Hematopoietic multipotent progenitor cell treated with erythropoietin and hydrocortisone succinate and interleukin-3 and kit ligand, for 17 days (in vitro differentiated cells): ENCODE measurements around the gene NR6A1.

Source experiments
- DNase-seq: peaks from one replicate; pipeline ENCODE4 v3.0.0-alpha.2; 2015; ENCODE audit warnings: low spot score

Gene NR6A1

GRCh38 chr9:124522121-124523098 lies 248.7 kb downstream of the NR6A1 start:
- no peak for DNase-seq

- DNase-seq, result no peak
Observed at GRCh38 chr9:124521142-124521541, 250.0 kb downstream of the NR6A1 start.

DNA sequence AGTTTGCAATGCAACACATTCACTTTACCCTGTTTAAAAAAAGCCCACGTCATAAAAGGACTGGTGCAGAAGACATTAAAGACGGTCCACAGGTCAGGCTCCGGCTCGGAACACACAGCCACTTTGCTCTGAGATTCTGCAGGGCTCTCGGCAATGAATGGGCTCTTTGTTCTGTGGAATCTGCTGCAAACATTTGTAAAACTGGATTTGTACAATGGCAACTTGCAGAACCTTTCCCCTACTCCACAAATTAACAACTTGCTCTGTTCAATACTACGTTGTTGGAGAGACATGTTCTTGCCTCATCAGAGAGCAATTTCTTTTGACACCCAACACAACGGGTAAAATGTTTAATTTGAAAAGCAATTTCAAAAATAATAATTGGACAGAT lies 250.9 kb downstream of the NR6A1 start:
- DNase-seq, result no peak

DNA sequence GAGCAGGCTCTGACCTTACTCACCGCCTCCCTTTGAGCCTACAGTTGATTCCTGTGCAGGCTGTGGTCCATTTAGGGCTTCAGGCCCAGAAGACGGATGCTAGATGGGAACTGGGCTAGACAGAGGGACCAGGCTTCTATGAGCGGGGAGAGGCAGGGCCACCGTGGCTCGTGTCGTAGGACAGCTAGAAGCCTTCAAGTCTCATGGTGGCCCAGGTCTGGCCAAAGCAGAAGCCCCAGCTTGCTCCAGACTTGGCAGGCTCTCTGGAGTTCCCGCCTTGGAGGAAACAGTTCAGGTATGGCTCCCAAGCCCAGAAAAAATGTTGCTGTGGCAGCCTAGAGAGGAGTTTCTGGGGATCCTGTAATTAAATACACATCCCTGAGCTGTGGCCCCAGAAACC lies 253.0 kb downstream of the NR6A1 start:
- no peak for DNase-seq

DNA sequence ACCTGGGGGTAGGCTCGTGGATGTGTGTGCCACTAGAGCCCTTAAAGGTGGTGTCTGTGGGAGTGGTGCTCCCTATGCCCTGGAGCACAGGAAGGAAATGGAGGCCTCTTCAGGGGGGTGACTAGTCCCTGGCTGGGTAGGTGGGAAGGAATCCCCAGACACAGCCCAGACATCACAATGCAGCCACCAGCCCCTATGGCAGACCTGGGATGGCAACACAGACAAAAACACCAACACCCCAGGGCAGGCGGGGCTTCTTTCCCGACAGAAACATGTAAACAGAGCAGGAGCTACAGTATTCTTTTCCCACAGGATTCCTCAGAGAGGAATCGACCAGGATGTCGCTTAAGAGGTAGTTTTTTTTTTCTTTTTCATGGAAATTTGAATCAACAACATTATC lies 253.5 kb downstream of the NR6A1 start:
- DNase-seq, result no peak

DNA sequence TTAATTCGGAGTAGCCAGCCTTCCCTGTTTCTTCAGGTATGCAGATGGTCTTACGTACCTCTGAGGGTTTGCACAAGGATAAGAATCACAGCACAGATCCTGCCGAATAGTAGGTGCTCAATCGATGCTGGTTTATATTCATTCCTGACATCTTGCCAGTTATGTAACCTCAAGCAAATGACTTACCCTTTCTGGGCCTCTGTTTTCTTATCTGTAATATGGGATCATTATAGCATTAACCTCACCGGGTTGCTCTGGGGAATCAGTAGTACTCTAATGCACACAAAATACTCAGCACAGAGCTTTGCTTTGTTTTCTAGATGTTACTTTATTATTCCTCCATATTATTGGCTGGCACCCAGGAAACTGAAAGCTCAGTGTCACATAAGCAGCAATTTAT lies 256.2 kb downstream of the NR6A1 start:
- DNase-seq, result no peak

DNA sequence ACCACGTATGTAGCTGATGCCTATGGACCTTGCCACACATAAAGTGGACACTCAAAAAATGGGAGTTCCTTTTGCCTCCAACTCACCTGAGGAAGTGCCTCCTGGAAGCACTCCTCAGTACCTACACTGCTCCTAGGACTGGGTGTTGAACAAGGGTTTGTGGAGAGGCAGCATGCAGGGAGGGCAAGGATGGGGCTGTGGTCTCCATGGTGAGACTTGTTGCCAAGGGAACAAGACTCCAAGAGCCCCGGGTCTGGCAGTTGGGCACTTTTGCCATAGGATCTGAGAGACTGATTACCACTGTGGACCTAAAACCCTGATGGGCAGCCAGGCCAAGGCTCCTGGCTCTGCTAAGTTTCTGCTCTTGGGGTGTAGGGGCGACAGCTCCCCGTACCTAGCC lies 257.0 kb downstream of the NR6A1 start:
- DNase-seq, result no peak

- no peak for DNase-seq
Observed at GRCh38 chr9:124513376-124513994, 257.6 kb downstream of the NR6A1 start.

DNA sequence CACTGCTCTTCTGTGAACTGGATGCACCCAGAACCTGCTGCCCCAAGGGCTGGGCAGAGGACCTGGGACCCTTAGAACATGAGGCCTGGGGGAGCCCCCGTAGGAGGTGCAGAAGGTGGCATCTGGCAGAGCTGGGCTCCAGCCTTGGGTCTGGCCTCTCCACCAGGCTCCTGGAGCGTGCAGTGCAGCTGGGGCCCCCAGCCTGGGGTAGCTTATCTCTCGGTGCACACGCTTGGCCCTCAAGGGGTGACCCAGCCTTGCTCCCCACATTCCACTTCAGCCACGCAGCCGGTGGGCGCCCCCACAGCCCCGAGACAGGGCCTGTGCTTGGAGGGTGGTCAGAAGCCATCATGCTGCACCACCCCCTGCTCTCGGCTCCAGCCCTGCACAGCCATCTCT lies 258.3 kb downstream of the NR6A1 start:
- no peak for DNase-seq

DNA sequence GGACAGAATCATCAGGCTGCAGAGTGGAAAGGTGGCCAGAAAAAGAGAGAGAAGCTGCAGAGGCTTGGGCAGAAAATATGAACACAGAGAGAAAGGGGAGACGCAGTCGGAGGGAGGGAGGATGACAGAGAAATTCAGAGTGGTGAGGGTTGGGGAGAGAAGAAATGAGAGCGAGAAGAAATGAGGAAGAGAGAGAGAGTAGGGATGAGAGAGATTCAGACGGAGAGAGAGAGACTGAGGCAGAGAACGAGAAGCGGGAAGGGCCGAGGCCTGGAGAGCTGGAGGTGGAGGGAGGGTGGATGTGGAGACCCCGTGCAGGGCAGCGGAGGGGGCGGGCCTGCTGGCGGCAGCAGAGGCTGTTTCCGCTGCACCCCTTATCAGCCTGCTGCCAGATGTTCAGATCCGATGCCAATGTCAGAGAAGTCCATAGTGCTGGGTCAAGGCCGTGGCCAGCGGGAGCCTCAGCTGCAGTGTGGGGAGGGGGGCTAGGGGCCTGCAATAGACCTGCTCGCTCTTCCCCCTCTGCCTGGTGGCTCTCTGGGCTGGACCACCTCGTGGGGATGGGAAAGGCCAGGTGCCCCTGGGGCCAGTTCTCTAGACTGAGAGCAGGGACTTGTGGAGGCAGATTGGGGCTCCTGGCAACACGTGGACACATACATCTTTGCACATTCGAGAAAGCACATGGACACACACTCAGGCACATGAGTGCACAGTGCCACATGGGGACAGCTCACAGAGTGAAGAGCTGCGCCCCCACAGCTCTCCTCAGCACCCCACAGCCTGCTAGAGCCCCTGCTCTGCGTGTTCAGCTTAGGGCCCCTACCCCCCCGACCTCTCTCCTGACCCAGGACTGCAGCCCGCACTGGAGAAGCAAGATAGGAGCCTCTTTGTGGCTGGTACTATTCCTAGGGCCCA lies 259.0 kb downstream of the NR6A1 start:
- DNase-seq, result no peak

- no peak for DNase-seq
Observed at GRCh38 chr9:124511426-124511840, 259.7 kb downstream of the NR6A1 start.

DNA sequence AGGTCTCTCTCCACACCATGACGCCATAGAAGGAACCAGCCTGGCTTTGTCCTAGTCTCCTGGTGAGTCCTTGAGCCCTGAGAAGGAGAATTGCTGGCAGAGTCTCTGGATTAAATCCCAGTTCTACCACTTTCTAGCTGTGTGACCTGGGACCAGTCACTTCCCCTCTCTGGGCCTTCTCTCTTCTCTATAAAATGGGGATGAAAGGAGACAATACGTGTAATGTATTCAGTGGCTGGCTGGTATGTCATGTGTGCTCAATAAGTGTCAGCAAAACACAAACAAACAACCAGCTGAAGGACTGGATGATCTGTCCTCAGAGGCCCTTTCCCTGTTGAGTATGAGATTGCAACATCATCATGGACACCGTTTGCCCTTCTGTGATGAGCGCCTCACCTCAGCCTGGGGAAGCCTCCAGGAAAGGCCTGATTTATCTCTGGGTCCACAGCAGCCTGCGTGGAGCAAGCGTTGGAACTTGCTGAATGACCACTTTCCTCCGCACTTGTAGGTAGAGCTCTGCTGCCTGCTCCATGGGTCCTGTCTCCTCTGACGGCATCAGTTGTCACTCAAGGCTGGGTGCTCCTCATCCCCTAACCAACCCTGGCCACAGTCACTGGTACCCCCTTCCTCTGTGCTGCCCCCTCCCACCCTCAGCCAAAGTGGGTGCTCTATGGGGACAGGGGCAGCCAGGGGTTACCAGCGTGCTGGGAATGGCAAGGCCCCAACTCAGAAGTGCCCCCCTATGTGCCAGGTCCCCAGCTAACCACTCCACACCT lies 260.3 kb downstream of the NR6A1 start:
- no peak for DNase-seq

GRCh38 chr9:124507880-124508423 lies 263.2 kb downstream of the NR6A1 start:
- DNase-seq, result no peak

GRCh38 chr9:124506931-124507879 lies 263.9 kb downstream of the NR6A1 start, which contains the start of gene NR5A1:
NR5A1 (minus strand) TSS chr9:124507399; CDS start chr9:124503395, 4,004 bp downstream.
- DNase-seq, result no peak

- no peak for DNase-seq
Observed at GRCh38 chr9:124506433-124506832, 264.7 kb downstream of the NR6A1 start.

DNA sequence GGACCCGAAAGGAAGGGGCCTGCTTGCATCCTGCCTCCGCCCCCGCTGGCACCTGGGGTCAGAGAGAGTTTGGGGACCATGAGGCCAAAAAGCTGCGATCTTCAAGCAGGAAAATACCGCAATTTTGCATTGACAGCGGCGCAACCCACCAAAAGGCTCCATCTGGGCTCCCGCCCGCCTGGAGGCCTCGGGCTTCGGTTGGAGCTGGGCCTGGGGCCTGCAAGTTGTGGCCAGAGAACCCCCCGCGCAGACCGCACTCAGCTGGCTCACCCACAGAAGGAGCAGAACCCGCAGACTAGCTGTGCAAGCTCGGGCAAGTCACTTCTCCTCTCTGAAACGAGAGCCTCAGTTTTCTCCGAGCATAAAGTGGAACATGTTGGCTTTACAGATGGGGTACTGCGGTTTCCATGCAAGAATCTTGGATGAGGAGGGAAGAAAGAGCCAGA lies 265.2 kb downstream of the NR6A1 start:
- DNase-seq, result no peak

- no peak for DNase-seq
Observed at GRCh38 chr9:124505006-124505900, 265.9 kb downstream of the NR6A1 start.

DNA sequence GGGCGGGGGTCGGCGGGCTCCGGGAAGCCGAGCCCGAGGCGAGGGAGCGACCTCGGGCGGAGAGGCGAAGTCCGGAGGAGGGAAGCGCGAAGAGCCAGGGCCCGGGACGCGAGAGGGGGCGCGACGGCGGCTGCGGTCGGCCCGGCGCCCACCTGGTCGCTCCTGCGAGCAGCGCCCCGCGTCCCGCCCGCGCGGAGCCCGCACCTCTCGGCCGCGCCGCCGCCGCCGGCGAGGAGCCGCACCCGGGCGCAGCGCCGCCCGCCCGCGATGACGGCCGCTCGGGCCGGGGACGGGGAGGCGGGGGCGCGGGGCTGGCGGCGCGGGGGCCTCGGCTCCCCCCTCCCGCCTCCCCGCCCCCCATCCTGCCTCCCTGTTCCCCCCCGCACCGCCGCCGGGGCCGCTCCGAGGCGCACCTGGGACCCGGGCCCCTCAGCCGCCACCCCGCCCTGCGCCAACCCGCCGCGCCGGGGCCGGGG lies 266.5 kb downstream of the NR6A1 start:
- no peak for DNase-seq
